SH-SY5Y (cell line): ENCODE data around the gene MACROD2.

Source experiments
- GATA2 ChIP-seq: IDR thresholded peaks from 2 replicates; pipeline ENCODE4 v1.6.1; 2011; ENCODE audit warnings: mild to moderate bottlenecking, low read depth, low read length
- GATA3 ChIP-seq: IDR thresholded peaks from 2 replicates; pipeline ENCODE4 v1.6.1; 2011; ENCODE audit warnings: low read depth, mild to moderate bottlenecking, low read length, moderate library complexity

DNA sequence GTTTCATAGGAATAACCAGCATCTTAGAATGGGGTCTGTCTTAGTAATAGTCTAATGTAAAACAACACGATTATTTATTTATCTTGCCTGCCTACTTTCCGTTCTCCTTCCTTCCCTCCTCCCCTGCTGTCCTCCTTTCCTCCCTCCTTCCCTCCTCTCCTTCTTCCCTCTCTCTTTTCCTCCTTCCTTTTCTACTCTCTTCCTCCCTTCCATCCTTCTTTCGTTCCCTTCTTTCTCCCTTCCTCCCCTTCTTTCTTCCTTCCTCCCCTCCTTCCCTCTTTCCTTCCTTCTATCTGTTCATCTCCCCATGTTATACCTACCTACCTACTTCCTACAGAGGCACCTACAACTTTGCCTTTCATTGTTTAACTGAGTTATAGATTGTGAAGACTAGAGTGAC lies 1637.4 kb downstream of the MACROD2 start:
- TF ChIP-seq GATA2 (no peak), GATA3 (no peak)
